Tibial nerve (tissue), 4 donors: ENCODE data around the gene MOAP1. TPM values are rescaled to one million over a fixed set of nuclear protein-coding genes. Genes with fewer than 3 reads are reported as not detected.

Experiments
- DNase-seq, 2 donors: peaks; one replicate each; pipeline ENCODE4 v3.0.0-alpha.2; 2019; ENCODE audit warnings: low spot score in 2 of 2
- H3K27ac ChIP-seq, 4 donors: fragments of 200-600 bp; sonication (generic) in 3 of 4; one replicate each; pipeline ENCODE4 v1.5.1; 2017 to 2019; ENCODE audit warnings: mild to moderate bottlenecking in 1 of 4
- H3K27me3 ChIP-seq, 2 donors: fragments of 200-600 bp; sonication (generic) in 1 of 2; one replicate each; pipeline versions ENCODE4 v1.5.1 to v1.6.0; 2017 to 2019
- H3K36me3 ChIP-seq, 3 donors: fragments of 200-600 bp; sonication (generic); one replicate each; pipeline ENCODE4 v1.5.1; 2018 to 2019
- H3K4me1 ChIP-seq, 4 donors: fragments of 200-600 bp; sonication (generic) in 3 of 4; one replicate each; pipeline ENCODE4 v1.5.1; 2017 to 2019
- H3K4me3 ChIP-seq, 4 donors: fragments of 200-600 bp; sonication (generic) in 3 of 4; one replicate each; pipeline ENCODE4 v1.5.1; 2017 to 2019; ENCODE audit warnings: mild to moderate bottlenecking in 1 of 4, moderate library complexity in 1 of 4
- H3K9me3 ChIP-seq, 4 donors: fragments of 200-600 bp; sonication (generic) in 3 of 4; one replicate each; pipeline ENCODE4 v1.5.1; 2017 to 2019
- CTCF ChIP-seq, 5 experiments: fragments of 200-600 bp in 3 of 5; fragments of 450-650 bp in 2 of 5; sonication (generic) in 3 of 5; IDR thresholded peaks; one replicate each; pipeline ENCODE4 v1.5.1; 2016 to 2019; ENCODE audit warnings: antibody characterized with exemption in 5 of 5, mild to moderate bottlenecking in 3 of 5, moderate library complexity in 2 of 5
- EP300 ChIP-seq, 2 donors: sonication (generic); formaldehyde crosslinking; IDR thresholded peaks; one replicate each; pipeline ENCODE4 v1.6.1; 2017; ENCODE audit warnings: antibody characterized with exemption in 2 of 2, mild to moderate bottlenecking in 1 of 2
- POLR2A ChIP-seq, 2 donors: fragments of 450-650 bp; IDR thresholded peaks; one replicate each; pipeline ENCODE4 v1.6.1; 2017; ENCODE audit warnings: antibody characterized with exemption in 2 of 2, mild to moderate bottlenecking in 2 of 2, moderate library complexity in 2 of 2
- WGBS, 2 donors: methylation state at CpG; one replicate each; pipeline ENCODE4 v1.1.5; 2018; 5-methylcytosine and 5-hydroxymethylcytosine counted together
- total RNA-seq, 4 donors: library from RNA; depleted of rRNA; stranded (reverse); fragments of >200 nt; gene quantifications; one replicate each; pipeline ENCODE4 v1.1.0, GENCODE V29; 2016

MOAP1 gene
- total RNA-seq, 4 donors from 2014 or later = 21.8 to 29.3 (median 23.4) TPM

- Histone ChIP-seq H3K27ac (no peak overlapping the region), H3K4me1 (peaks cover 0 to 23% (median 14%) of the 10 kb centered on the region in 4 donors), H3K9me3 (no peaks in the 10 kb centered on the region), H3K4me3 (no peak overlapping the region), H3K27me3 (no peaks in the 10 kb centered on the region), H3K36me3 (peaks cover 0 to 68% (median 18%) of the 10 kb centered on the region in 3 donors)
- TF ChIP-seq EP300 (IDR thresholded peaks at IDR 0.05) = no peak
- no peak for TF ChIP-seq CTCF (IDR thresholded peaks at IDR 0.05)
- no peak for DNase-seq
- WGBS, 2 donors = 75 to 89% methylated on average over 3 of the region's 3 CpGs
Observed at GRCh38 chr14:93212432-93212831, 27.7 kb upstream of the MOAP1 start.

- H3K27ac ChIP-seq = peak overlapping the region; percentile 41 to 93 (median 82)
- peak overlapping the region; percentile 46 to 96 (median 77) for H3K4me3 ChIP-seq
- 0 to 1% methylated on average over 17 to 23 of the region's 23 CpGs for WGBS, 2 donors
- peak in 2 of 5 experiments; percentile 14 to 18 for TF ChIP-seq CTCF (IDR thresholded peaks at IDR 0.05)
- no peak for TF ChIP-seq POLR2A (IDR thresholded peaks at IDR 0.05)
- DNase-seq = peak; percentile 18 to 37
- peaks cover 0 to 22% (median 9%) of the 10 kb centered on the region in 3 donors for H3K36me3 ChIP-seq
- no peaks in the 10 kb centered on the region for H3K27me3 ChIP-seq
- peaks cover 0 to 38% (median 24%) of the 10 kb centered on the region in 4 donors for H3K4me1 ChIP-seq
- H3K9me3 ChIP-seq = no peaks in the 10 kb centered on the region
Observed at GRCh38 chr14:93207468-93208308, 23.0 kb upstream of the MOAP1 start.

GRCh38 chr14:93206793-93207467 lies 22.2 kb upstream of the MOAP1 start, which contains the start of the genes GON7 and UBR7:
Gene GON7 (minus strand): TSS chr14:93207065. CDS start chr14:93207037, 28 bp downstream.
Gene UBR7 (plus strand): TSS chr14:93207256. CDS start chr14:93207292, 36 bp downstream.
- WGBS, 2 donors = 0 to 1% methylated on average over 48 to 64 of the region's 65 CpGs
- TF ChIP-seq EP300 (IDR thresholded peaks at IDR 0.05) = peak; percentile 90
- TF ChIP-seq POLR2A (IDR thresholded peaks at IDR 0.05) = peak; percentile 14 to 75
- peak; percentile 21 to 60 (median 51) for TF ChIP-seq CTCF (IDR thresholded peaks at IDR 0.05)
- H3K4me3 ChIP-seq = peak within 1 kb of the TSS; percentile 46 to 96 (median 77)

GRCh38 chr14:93201155-93201704 lies 16.5 kb upstream of the MOAP1 start:
- Histone ChIP-seq H3K27me3 (no peaks in the 10 kb centered on the region), H3K4me1 (peaks cover 0 to 12% (median 9%) of the 10 kb centered on the region in 4 donors), H3K9me3 (no peaks in the 10 kb centered on the region), H3K27ac (no peak overlapping the region), H3K36me3 (peaks cover 0 to 18% (median 0%) of the 10 kb centered on the region in 3 donors), H3K4me3 (no peak overlapping the region)
- no peak for DNase-seq
- TF ChIP-seq POLR2A (IDR thresholded peaks at IDR 0.05) = no peak
- TF ChIP-seq CTCF (IDR thresholded peaks at IDR 0.05) = no peak
- no peak for TF ChIP-seq EP300 (IDR thresholded peaks at IDR 0.05)
- WGBS, 2 donors = 90 to 91% methylated on average over 7 of the region's 7 CpGs

More at GRCh38 chr14:93206793-93207467, 22.2 kb upstream of the MOAP1 start, which contains the start of the genes GON7 and UBR7:
- H3K27me3 ChIP-seq = no peaks in the 10 kb centered on the region
- peaks cover 0 to 14% (median 2%) of the 10 kb centered on the region in 3 donors for H3K36me3 ChIP-seq
- peak within 1 kb of the TSS; percentile 41 to 93 (median 82) for H3K27ac ChIP-seq
- H3K4me1 ChIP-seq = peaks cover 0 to 38% (median 24%) of the 10 kb centered on the region in 4 donors
- peak; percentile 86 to 91 for DNase-seq
- no peaks in the 10 kb centered on the region for H3K9me3 ChIP-seq
